ENCODE measurements around the gene MT1E. TPM values are rescaled to one million over a fixed set of nuclear protein-coding genes. Genes with fewer than 3 reads are reported as not detected.

The MT1E gene
- total RNA-seq, 1 donor from 2014 or later, result 2.8 TPM

DNA sequence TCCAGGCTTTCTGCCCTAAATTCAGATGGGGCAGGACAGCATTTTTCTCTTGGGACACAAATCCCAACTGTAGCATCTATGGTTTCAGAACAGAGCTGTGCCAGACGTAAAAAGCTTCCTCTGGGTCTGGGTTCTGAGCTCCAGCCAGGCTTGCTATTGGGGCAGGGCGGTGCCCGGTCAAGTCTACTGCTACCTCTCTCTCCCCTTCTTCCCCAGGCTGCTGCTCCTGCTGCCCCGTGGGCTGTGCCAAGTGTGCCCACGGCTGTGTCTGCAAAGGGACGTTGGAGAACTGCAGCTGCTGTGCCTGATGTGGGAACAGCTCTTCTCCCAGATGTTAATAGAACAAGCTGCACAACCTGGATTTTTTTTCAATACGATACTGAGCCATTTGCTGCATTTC lies 8.0 kb downstream of the MT1E start:
- H3K4me1 Mint-ChIP-seq, result peaks cover 48% of the 10 kb centered on the region
- TF ChIP-seq, protein P1, sequence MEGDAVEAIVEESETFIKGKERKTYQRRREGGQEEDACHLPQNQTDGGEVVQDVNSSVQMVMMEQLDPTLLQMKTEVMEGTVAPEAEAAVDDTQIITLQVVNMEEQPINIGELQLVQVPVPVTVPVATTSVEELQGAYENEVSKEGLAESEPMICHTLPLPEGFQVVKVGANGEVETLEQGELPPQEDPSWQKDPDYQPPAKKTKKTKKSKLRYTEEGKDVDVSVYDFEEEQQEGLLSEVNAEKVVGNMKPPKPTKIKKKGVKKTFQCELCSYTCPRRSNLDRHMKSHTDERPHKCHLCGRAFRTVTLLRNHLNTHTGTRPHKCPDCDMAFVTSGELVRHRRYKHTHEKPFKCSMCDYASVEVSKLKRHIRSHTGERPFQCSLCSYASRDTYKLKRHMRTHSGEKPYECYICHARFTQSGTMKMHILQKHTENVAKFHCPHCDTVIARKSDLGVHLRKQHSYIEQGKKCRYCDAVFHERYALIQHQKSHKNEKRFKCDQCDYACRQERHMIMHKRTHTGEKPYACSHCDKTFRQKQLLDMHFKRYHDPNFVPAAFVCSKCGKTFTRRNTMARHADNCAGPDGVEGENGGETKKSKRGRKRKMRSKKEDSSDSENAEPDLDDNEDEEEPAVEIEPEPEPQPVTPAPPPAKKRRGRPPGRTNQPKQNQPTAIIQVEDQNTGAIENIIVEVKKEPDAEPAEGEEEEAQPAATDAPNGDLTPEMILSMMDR (IDR thresholded peaks at IDR 0.05), result no peak
- no peaks in the 10 kb centered on the region for H3K36me3 Mint-ChIP-seq (ENCODE audit: low read depth)
- POLR2A ChIA-PET, result interaction anchor here (0.7 kb wide), 1 partner anchor 24 kb away, joined by 5 read pairs; the partner anchor contains the start of gene MT1F
- no peak overlapping the region for H3K4me3 Mint-ChIP-seq
- intact Hi-C loops (cut with micrococcal nuclease), result loop anchor here (5.0 to 10.0 kb wide), 2 partner anchors 39 to 301 kb away; partner anchors contain the start of gene HERPUD1
- DNase-seq (no peak), ATAC-seq (ENCODE audit: low read depth) (no peak)
- no peak overlapping the region for H3K27ac Mint-ChIP-seq
- CTCF ChIA-PET, result interaction anchor here (0.7 kb wide), 1 partner anchor 919 kb away, joined by 3 read pairs; no protein-coding TSS in a partner anchor
- H3K9me3 Mint-ChIP-seq, result no peaks in the 10 kb centered on the region
- H3K27me3 Mint-ChIP-seq, result peaks cover 47% of the 10 kb centered on the region

GRCh38 chr16:56634715-56635440 lies 9.3 kb downstream of the MT1E start:
- CTCF ChIA-PET, result no interaction called here
- H3K4me1 Mint-ChIP-seq, result peaks cover 37% of the 10 kb centered on the region

DNA sequence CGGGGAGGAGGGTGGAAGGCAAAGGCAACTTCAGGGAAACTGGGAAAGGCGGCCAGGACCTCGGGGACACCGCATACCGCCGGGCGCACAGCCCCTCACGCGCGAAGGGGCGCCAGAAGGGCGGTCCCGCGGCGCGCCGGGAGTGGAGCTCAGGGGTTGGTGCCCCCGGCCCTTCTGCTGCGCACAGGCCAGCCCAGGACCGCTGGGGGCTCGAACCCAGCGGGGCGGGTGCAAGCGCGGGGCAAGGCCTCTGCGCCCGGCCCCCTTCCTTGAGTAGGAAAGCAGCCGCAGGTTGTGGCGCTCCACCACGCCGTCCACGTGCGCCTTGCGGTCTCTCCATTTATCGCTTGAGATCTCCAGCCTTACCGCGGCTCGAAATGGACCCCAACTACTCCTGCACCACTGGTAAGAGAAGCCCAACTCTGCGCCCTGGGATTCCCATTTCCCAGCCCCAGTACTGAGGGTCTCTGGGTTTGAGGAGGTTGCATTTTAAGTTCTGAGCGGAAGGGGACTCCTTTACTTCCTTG lies 9.9 kb downstream of the MT1E start:
- Mint-ChIP-seq H3K27me3 (peaks cover 61% of the 10 kb centered on the region), H3K4me1 (peaks cover 31% of the 10 kb centered on the region), H3K36me3 (ENCODE audit: low read depth) (no peaks in the 10 kb centered on the region), H3K4me3 (no peak overlapping the region), H3K9me3 (no peaks in the 10 kb centered on the region), H3K27ac (no peak overlapping the region)
- CTCF ChIA-PET, result no interaction called here
- intact Hi-C loops (cut with micrococcal nuclease), result loop anchor here (10.0 kb wide), 1 partner anchor 299 kb away; the partner anchor contains the start of gene HERPUD1
- POLR2A ChIA-PET, result no interaction called here
- ATAC-seq (ENCODE audit: low read depth) (no peak), DNase-seq (no peak)
- TF ChIP-seq, protein P1 (IDR thresholded peaks at IDR 0.05), result no peak

More at GRCh38 chr16:56634715-56635440, 9.3 kb downstream of the MT1E start:
- Mint-ChIP-seq H3K27me3 (peaks cover 58% of the 10 kb centered on the region), H3K27ac (peak overlapping the region; percentile 35), H3K4me3 (peak overlapping the region; percentile 63), H3K9me3 (no peaks in the 10 kb centered on the region), H3K36me3 (ENCODE audit: low read depth) (no peaks in the 10 kb centered on the region)
- intact Hi-C loops (cut with micrococcal nuclease), result loop anchor here (5.0 to 10.0 kb wide), 2 partner anchors 37 to 300 kb away; partner anchors contain the start of gene HERPUD1
- ATAC-seq (ENCODE audit: low read depth) (no peak), DNase-seq (no peak)
- POLR2A ChIA-PET, result interaction anchor here (0.6 kb wide), 1 partner anchor 815 kb away, joined by 5 read pairs; no protein-coding TSS in a partner anchor
- TF ChIP-seq, protein P1 (IDR thresholded peaks at IDR 0.05), result no peak

- Mint-ChIP-seq H3K27ac (no peak overlapping the region), H3K36me3 (ENCODE audit: low read depth) (no peaks in the 10 kb centered on the region), H3K27me3 (peaks cover 69% of the 10 kb centered on the region), H3K9me3 (no peaks in the 10 kb centered on the region), H3K4me1 (peaks cover 22% of the 10 kb centered on the region), H3K4me3 (no peak overlapping the region)
- TF ChIP-seq, protein P1 (IDR thresholded peaks at IDR 0.05), result no peak
- ChIA-PET POLR2A (no interaction called here), CTCF (no interaction called here)
- intact Hi-C loops (cut with micrococcal nuclease), result loop anchor here (10.0 kb wide), 1 partner anchor 298 kb away; the partner anchor contains the start of gene HERPUD1
- DNase-seq (no peak), ATAC-seq (ENCODE audit: low read depth) (no peak)
Measured at GRCh38 chr16:56636616-56637413, 11.2 kb downstream of the MT1E start.

All from activated B cell treated with CpG ODN at 0.5 μM for 24 hours (primary cell).